Measurements from ENCODE around the gene KCNS1. TPM values are rescaled to one million over a fixed set of nuclear protein-coding genes. Genes with fewer than 3 reads are reported as not detected.

Gene KCNS1
- total RNA-seq, 1 experiment from 2014 or later = 0.98 TPM

- Histone ChIP-seq H3T11ph (ENCODE audit: low read length) (no peak overlapping the region), H2BK120ac (ENCODE audit: low read depth, low read length, poor library complexity, severe bottlenecking) (no peak overlapping the region), H2BK12ac (ENCODE audit: insufficient read length, low read depth, low read length) (no peak overlapping the region), H3K79me1 (ENCODE audit: insufficient read depth, low read depth, low read length, poor library complexity, severe bottlenecking) (no peaks in the 10 kb centered on the region), H3K9me3 (ENCODE audit: control insufficient read depth, low read depth, low read length) (no peaks in the 10 kb centered on the region), H3K14ac (ENCODE audit: insufficient read depth, low read length) (no peak overlapping the region), H3K4ac (ENCODE audit: low read depth, low read length) (no peak overlapping the region), H3K23me2 (ENCODE audit: insufficient read length, low read depth, low read length, poor library complexity, severe bottlenecking) (no peaks in the 10 kb centered on the region), H3K56ac (ENCODE audit: insufficient read length, low read depth, low read length) (no peak overlapping the region), H4K91ac (ENCODE audit: insufficient read length, low read depth, low read length) (no peak overlapping the region), H2BK5ac (ENCODE audit: insufficient read length, low read length) (no peak overlapping the region), H2AFZ (ENCODE audit: low read length) (no peak overlapping the region), H2BK15ac (ENCODE audit: low read depth, low read length) (no peak overlapping the region), H4K5ac (ENCODE audit: insufficient read length, low read depth, low read length) (no peak overlapping the region), H3K27me3 (ENCODE audit: insufficient read depth, low read length) (no peaks in the 10 kb centered on the region; the same call in 1 of the 2 replicates), H3K18ac (ENCODE audit: insufficient read length, low read depth, low read length) (no peak overlapping the region), H2AK5ac (ENCODE audit: insufficient read length, low read length) (no peak overlapping the region), H3K79me2 (ENCODE audit: insufficient read depth, low read length) (no peaks in the 10 kb centered on the region), H4K8ac (replicated peaks; ENCODE audit: insufficient read length, low read depth, low read length) (no peak overlapping the region), H3K4me1 (ENCODE audit: insufficient read depth, low read length) (no peaks in the 10 kb centered on the region; the same call in 1 of the 2 replicates), H4K20me1 (ENCODE audit: control insufficient read depth, insufficient read depth, insufficient read length) (no peaks in the 10 kb centered on the region), H3K23ac (ENCODE audit: insufficient read length, low read depth, low read length) (no peak overlapping the region), H2BK20ac (ENCODE audit: low read depth, low read length, poor library complexity, severe bottlenecking) (no peak overlapping the region), H3K27ac (ENCODE audit: insufficient read length, low read depth, low read length) (no peak overlapping the region), H3K9ac (ENCODE audit: extremely low read depth, insufficient read length, low read length) (no peak overlapping the region), H3K4me2 (ENCODE audit: insufficient read depth, insufficient read length, low read length) (no peak overlapping the region)
- Mint-ChIP-seq H3K9me3 (no peaks in the 10 kb centered on the region; a peak in 1 of 5 replicates), H3K4me1 (peaks cover 6% of the 10 kb centered on the region in 2 experiments), H3K27ac (no peak overlapping the region), H3K36me3 (ENCODE audit: insufficient read depth in 1 of 3, low read depth in 3 of 3) (no peaks in the 10 kb centered on the region), H3K4me3 (no peak overlapping the region), H3K27me3 (ENCODE audit: low read depth) (peaks cover 26% of the 10 kb centered on the region)
- no CpG with 5 or more reads among the region's 5 CpGs for WGBS (ENCODE audit: extremely low coverage, insufficient read length, low lambda C conversion rate)
- TF ChIP-seq CTCF (conservative IDR thresholded peaks at IDR 0.05) = no peak
- no peak for DNase-seq
These were observed 3.9 kb upstream of the KCNS1 start for GRCh38 chr20:45104786-45105185.
